Fibroblast of lung (primary cell): Measurements from ENCODE around the gene YWHAH.

Source experiments
- EZH2 ChIP-seq: IDR thresholded peaks from 2 replicates; pipeline ENCODE4 v1.5.1; 2012; ENCODE audit warnings: low read length, control low read depth, mild to moderate bottlenecking; ENCODE audit errors: missing control alignments
- TF ChIP-seq, protein P1 (sequence below), 2 donors: IDR thresholded peaks in 1 of 2; conservative IDR thresholded peaks in 1 of 2; 1 replicate in 1 of 2; 2 replicates in 1 of 2; pipeline ENCODE4 v1.5.1; 2011 to 2012; ENCODE audit warnings: low read length in 2 of 2, control low read depth in 1 of 2, inconsistent platforms in 1 of 2, low read depth in 1 of 2, mild to moderate bottlenecking in 1 of 2

DNA sequence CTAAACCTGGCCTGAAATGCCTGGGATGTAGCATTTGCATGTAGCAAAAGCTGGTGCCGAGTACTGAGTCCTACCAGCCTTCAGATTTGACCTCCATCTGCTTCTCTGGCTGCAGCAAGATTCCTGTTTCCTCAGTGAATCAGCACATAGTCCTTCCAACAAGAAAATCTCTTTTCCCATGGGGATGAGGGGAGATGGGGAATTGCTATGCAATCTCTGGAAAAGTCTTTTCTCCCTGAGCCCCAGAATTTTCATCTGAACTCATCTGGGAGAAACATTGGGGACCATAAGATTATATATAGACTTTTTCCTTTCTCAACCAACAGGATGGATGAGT lies 32.0 kb upstream of the YWHAH start:
- TF ChIP-seq, protein P1, sequence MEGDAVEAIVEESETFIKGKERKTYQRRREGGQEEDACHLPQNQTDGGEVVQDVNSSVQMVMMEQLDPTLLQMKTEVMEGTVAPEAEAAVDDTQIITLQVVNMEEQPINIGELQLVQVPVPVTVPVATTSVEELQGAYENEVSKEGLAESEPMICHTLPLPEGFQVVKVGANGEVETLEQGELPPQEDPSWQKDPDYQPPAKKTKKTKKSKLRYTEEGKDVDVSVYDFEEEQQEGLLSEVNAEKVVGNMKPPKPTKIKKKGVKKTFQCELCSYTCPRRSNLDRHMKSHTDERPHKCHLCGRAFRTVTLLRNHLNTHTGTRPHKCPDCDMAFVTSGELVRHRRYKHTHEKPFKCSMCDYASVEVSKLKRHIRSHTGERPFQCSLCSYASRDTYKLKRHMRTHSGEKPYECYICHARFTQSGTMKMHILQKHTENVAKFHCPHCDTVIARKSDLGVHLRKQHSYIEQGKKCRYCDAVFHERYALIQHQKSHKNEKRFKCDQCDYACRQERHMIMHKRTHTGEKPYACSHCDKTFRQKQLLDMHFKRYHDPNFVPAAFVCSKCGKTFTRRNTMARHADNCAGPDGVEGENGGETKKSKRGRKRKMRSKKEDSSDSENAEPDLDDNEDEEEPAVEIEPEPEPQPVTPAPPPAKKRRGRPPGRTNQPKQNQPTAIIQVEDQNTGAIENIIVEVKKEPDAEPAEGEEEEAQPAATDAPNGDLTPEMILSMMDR (conservative IDR thresholded peaks at IDR 0.05 in 1 of 2, IDR thresholded peaks at IDR 0.05 in 1 of 2; ENCODE audit: low read depth in 1 of 2, low read length in 2 of 2): no peak
- TF ChIP-seq EZH2: no peak
